Stimulated activated CD8-positive, alpha-beta memory T cell treated with anti-CD3 and anti-CD28 coated beads, Interleukin-12 subunit alpha, Interleukin-12 subunit beta, amount 100 ng/mL, for 4 hours (primary cell): Measurements from ENCODE around the gene CLSTN2.
"Not testable (repeated sequence)": the region's sequence is repeated elsewhere in the genome, so short reads cannot be mapped to it uniquely, and the experiment has no call there.

ENCODE experiments used
- DNase-seq: peaks from one replicate; pipeline ENCODE4 v3.0.0-alpha.2; 2020; ENCODE audit warnings: low read depth

Gene CLSTN2

GRCh38 chr3:140423146-140423545 is 488.2 kb downstream of the CLSTN2 start:
- no peak for DNase-seq

DNA sequence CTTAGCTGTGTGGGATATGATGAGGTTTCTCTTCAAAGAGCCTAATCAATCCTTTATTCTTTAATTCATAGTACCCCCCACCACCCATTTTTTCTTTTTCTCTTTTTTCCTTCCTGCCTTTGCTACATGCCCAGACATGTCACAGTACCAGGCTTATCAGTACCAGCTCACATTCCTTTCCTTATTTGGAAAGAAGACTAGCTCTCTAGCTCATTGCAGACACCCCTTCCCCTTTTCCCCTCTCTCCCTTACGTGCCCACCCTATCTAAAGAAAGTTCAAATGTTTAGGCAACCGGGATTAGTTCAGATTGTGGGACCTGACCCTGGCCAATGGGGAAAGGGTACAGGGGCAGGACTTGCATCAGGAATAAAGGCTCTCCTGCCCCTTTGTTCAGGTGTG is 488.6 kb downstream of the CLSTN2 start:
- DNase-seq, result not testable (repeated sequence)

GRCh38 chr3:140424211-140424610 is 489.2 kb downstream of the CLSTN2 start:
- no peak for DNase-seq

GRCh38 chr3:140424726-140425125 is 489.7 kb downstream of the CLSTN2 start:
- no peak for DNase-seq

DNA sequence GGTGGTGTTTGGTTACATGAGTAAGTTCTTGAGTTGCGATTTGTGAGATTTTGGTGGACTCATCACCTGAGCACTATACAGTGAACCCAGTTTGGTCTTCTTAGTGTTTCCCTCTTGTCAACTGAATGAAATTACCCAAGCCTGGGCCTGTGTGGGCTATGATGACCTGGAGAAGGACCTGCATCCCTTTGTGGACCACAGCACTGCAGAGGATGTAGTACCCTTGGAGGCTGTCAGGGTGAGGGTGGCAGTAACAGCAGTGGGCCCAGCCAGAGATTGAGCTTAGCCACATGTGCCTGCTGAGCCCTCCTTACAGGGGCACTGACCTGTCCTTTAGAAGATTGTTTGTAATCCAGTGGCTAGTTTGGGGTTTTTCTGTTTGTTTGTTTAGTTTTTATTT is 492.8 kb downstream of the CLSTN2 start:
- DNase-seq, result no peak

- no peak for DNase-seq
These were observed 493.4 kb downstream of the CLSTN2 start for GRCh38 chr3:140428380-140428779.

DNA sequence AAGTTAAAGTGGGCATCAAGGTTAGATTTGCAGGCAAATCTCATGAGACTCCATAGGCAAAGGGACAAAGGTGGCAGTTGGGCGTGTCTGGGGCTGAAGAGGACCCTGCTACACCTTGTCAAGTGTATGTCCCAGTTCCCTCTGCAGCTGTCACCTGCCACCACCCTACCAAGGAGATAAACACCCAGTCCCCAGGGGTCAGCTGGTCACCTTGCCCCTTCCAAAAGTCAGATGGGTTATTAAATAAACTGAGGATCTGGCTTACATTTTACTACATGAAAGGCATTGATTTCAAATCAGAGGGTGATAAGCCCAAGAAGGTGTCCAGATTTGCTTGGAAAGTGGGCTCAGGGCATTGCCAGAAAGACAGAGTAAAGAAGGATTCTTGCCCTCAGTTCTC is 494.8 kb downstream of the CLSTN2 start:
- no peak for DNase-seq

GRCh38 chr3:140430494-140430893 is 495.5 kb downstream of the CLSTN2 start:
- no peak for DNase-seq

- no peak for DNase-seq
These were observed 497.3 kb downstream of the CLSTN2 start for GRCh38 chr3:140432229-140432669.

DNA sequence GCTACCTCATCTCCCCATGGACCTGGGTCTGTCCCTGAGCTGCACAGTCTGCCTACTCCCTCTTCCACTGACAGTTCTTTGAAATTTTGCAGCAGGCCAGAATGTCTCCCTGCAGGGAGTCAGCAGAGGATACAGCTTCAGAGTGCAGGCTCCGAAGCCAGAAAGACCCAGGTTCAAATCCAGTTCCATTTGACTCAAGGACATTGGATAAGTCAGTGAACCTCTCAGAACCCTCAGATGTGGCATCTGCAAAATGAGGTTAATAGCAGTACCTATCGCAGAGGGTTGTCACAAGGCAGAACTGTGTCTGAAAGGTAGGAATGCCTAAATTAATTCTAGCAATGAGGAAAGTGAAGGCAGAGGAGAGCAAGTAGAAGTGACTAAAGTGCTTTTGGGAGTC is 498.4 kb downstream of the CLSTN2 start:
- no peak for DNase-seq

DNA sequence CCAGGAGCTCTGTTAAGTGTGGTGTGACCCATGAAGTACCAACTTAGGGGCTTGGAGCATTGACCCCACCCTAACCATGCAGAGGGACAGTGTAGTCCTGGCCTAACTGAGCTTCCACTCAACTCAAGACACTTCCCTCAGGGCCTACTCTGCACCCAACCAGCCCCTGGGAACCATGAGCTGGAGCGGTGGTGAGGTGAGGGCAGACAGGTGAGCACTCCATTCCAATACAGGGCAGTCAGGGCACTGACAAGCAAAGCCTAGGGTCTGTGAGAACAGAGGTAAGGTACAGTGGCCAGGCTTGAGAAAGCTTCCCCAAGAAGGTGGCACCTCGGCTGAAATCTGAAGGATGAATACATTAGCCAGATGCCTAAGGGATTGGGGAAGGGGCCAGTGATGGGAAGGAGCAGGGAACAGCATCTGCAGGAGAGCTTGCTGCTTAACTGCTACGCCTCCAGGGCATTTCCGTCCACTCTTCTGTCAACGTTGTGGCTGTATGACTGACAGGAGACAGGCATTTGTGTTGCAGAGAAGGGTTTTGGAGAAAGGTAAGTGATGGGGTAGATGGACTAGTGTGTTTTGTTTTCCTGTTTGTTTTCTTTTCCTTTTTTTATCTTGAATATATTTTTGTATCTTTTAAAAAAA is 499.4 kb downstream of the CLSTN2 start:
- DNase-seq, result no peak

- DNase-seq, result no peak
These were observed 501.4 kb downstream of the CLSTN2 start for GRCh38 chr3:140436421-140436820.

DNA sequence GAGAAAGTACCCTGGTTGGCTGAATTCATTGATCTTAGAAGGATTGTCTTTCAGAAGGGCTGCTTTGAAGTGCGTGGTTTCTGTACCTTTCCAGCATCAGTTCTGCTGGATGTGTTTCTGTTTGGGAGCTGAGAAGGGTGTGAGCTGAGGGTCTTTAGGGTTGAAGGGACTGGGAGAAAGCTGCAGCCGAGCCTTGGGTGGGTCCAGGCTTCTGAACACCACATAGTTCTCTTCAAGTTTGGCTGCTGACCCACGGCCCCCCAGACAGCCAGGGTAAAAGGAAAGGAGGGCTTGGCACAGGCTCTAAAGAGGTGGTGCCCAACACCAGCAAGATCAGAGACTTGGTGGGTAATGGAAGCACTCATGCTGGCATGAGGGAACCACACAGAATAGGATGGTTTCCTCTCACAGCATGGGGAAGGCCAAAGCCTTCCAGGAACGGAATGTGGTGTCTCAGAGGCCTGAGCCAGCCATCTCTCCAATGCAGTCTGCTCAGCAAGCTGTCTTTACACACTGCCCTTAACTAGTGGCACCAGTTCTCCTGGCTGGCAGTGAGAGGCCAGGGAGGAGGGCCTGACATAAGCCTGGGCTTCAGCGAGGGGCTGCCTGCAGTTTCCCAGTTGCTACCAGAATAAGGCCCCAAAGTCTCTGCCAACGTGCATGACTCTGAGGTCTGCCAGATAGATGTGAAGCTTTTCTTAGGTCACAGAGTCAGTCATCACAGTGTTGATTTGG is 503.9 kb downstream of the CLSTN2 start:
- no peak for DNase-seq

- DNase-seq, result no peak
These were observed 504.5 kb downstream of the CLSTN2 start for GRCh38 chr3:140439527-140439926.

- no peak for DNase-seq
These were observed 505.5 kb downstream of the CLSTN2 start for GRCh38 chr3:140440446-140440845.

GRCh38 chr3:140441006-140441405 is 506.0 kb downstream of the CLSTN2 start:
- DNase-seq, result no peak

GRCh38 chr3:140442621-140443020 is 507.6 kb downstream of the CLSTN2 start:
- no peak for DNase-seq

GRCh38 chr3:140443073-140443472 is 508.1 kb downstream of the CLSTN2 start:
- no peak for DNase-seq

GRCh38 chr3:140443806-140444205 is 508.8 kb downstream of the CLSTN2 start:
- no peak for DNase-seq

DNA sequence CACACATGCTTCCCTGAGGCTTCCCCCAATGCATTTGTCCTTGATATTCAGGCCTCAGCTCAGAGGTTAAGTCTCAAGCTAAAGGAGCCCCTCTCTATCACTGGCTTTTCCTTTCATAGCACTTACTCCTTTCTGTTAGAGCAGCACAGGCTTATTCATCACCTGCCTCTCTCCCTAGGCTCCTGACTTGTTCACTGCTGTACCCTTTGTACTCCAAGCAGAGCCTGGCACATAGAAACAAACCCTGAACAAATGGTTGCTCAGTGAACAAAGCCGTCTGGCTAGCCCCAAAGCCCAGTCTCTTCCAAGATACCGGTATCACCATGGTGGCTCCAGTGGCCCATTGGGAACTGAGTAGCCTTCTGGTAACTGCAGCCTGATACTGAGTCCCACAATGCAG is 511.7 kb downstream of the CLSTN2 start:
- no peak for DNase-seq

- DNase-seq, result no peak
These were observed 512.2 kb downstream of the CLSTN2 start for GRCh38 chr3:140447136-140447535.

DNA sequence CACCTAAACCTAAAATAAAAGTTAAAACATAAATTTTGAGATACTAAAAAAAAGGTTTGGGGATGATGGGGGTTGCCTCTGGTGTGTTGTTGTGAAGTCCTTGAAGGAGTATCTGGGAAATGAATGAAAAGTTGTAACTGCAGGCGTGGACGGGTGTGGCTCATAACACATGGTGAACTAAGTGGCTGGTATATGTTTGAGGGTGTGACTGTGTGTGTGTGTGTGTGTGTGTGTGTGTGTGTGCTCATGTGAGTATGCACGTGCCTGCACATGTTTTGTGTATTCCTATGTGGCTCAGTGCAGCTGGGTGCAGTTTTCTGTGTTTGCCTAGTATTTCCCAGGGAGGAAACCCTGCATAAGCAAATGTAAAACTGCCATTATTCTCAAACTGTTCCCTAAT is 513.0 kb downstream of the CLSTN2 start:
- no peak for DNase-seq

GRCh38 chr3:140449413-140450256 is 514.6 kb downstream of the CLSTN2 start:
- no peak for DNase-seq
